HTR-8/SVneo (cell line): ENCODE results near the gene ZCCHC24.

Experiments
- DNase-seq: peaks from one replicate; pipeline ENCODE4 v3.0.0; 2011; ENCODE audit warnings: low spot score, mixed read lengths; ENCODE audit not compliant: insufficient read length
- FAIRE-seq: peaks from 2 replicates; lab custom pipeline; 2011; peaks lifted over from hg19 to GRCh38; lab: Jason Lieb, UNC

ZCCHC24 gene

DNA sequence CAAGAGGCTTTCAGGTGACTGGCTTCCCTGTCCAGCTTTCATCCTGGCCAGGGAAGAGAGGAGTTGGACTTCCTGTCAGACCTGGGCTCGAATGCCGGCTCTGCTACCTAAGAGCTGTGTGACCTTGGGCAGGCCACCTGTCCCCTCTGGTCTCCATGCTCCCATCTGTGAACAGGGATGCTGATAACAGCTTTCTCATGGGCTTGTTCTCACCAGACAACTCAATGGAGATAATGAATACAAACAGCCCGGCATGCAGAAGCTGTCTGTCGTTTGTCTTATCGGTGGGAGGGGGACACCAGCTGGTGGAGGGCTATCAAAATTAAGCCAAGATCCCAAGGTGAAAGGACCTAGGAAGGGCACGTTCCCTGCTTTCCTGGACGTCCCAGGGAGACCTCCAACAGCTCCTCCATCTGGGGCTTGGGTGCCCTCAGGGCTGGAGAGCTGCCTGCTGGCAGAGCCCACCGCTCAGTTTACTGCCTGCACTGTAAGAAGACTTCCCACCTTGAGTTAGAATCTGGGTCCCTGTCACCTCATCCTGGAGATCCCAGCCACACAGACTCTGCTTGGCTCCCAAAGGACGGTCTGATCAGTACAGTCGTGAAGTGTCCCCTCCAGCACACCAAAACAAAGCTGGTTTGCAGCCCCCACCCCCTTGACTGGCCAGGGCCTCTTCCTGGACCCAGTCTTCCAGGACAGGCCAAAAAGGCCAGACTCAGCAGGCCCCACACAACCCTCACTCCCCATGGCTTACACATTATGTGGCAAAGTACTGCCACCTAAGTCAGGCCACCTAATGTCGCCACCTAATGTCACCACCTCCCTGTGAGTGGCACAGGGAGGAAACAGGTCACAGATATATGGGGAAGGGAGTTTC lies 57.2 kb downstream of the ZCCHC24 start:
- FAIRE-seq: no peak
- no peak for DNase-seq

DNA sequence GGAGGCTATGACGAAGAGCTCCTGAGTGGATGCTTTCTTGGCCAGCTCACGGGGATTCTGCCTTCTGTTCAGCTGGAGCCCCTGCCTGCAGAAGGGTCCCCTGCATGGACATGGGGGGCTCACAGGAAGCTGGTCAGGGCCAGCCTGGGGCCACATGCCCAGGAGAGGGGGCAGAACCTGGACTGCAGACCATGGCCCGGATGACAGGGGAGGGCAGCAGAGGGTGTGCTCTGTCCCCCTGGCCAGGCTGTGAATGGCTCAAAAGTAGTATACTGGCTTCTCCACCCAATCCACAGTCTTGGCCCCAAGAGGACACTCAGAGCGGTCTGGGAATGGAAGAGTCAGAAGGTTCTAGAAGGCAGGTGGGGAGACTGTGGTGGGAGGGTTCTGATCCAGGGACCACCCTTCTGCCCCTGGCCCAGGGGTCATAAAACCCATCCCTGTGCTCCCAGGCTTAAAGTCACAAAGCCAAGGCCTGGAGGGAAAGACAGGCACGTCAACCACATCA lies 57.9 kb downstream of the ZCCHC24 start:
- FAIRE-seq (no peak), DNase-seq (no peak)

GRCh38 chr10:79386637-79387465 lies 58.6 kb downstream of the ZCCHC24 start:
- DNase-seq (no peak), FAIRE-seq (no peak)

DNA sequence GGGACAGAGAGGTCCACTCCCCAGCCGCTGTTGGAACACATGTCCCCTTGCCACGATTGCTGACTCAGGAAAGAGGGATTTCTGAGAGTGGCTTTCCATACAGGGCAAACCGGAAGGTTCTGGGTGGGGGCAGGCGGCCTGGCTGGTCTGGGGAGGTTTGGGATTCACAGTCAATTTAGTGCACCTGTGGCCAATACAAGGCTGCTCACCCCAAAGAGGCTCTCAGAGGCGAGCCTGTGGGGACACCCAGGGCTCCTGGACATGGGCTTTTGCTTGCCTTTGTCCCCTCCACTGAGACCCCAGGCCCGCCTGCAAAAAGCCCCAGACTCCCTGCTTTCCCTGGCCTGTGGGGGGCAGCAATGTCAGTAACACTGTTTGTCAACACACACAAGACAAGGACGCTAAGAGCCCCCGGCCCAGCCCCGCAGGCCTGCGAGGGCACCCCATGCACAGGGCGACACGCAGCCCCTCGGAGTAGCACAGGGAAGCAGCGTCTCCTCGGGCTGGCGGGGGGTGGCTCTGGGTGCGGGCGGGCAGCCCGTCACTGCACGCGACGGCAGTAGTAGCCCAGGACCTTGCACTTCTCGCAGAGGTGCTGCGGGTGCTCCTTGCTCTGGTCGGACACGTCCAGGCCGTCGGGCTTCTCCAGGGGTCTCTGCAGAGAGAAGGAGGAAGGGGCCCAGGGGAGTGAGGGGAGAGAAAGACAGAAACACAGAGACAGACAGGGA lies 59.5 kb downstream of the ZCCHC24 start:
- DNase-seq (no peak), FAIRE-seq (no peak)

DNA sequence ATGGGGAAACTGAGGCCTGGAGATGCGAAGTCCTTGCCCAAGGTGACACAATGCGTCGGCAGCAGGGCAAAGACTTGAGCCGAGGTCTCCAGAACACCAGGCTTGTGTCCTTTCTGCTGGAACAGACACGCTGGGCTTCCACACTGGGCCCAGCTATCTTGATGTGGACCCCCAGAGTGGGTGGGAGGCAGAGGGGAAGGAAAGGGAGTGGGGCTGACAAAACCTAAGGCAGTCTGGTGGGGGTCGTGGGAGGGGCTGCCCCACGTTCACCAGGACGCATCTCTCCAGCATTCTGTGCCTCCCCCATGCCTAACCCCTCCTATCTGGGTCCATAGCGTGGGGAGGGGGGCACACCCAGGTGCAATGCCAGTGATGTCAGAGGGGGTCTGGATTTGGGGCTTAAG lies 60.0 kb downstream of the ZCCHC24 start:
- no peak for DNase-seq
- no peak for FAIRE-seq

- DNase-seq (no peak), FAIRE-seq (no peak)
Observed at GRCh38 chr10:79384773-79385391, 60.5 kb downstream of the ZCCHC24 start.

DNA sequence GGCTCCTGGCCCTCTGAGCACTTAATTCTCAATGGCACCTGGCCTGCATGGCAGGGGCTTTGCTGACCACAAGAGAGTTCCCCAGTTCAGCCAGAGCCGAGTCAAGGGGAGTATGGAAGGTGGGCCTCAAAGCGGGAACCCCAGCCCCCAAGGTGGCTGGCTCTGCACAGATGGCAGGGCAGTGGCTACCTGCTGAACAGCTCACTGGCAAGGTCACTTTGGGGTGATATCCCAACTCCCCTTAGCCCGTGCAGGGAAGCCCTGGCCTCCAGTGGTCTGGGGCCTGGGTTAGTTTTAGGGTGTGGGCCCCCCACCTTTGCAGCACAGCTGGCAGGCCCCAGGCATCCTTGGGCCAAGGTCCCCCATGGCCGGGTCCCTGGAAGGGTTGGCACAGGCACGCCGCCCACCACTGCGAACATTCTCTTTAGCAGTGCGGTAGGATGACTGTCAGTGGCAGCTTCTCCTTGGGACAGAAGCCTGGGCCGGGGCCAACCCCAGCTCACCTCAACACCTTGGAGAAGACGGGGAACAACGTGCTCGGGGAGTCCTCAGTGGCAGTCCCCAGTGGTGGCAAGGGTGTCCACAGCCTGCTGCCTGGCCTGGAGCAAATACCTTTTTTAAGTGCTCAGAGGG lies 61.3 kb downstream of the ZCCHC24 start:
- FAIRE-seq (no peak), DNase-seq (no peak)

DNA sequence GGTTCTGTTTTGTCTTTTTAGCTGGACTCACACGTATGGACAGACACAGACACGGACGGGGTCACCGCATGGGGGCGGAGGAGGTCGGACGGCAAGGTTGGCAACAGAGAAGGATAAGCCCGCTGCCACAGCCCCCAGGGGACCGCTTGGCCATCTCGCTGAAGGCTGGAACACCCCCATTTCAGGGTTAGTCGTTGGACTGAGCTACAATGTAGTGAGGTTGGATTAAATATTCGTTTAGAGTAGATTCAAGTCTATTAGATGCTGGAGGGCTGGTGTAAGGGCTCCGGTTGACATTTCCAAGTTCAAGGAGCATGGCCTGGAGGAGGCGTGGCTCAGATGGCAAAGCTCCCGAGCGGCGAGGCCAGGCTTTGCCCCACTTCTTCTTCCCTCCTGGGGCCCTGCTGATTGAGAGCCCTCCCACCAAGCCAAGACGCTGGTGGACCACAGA lies 62.9 kb downstream of the ZCCHC24 start:
- FAIRE-seq: no peak
- no peak for DNase-seq

- FAIRE-seq: peak; percentile 97
- peak; percentile 86 for DNase-seq
Observed at GRCh38 chr10:79381804-79382221, 63.6 kb downstream of the ZCCHC24 start.

DNA sequence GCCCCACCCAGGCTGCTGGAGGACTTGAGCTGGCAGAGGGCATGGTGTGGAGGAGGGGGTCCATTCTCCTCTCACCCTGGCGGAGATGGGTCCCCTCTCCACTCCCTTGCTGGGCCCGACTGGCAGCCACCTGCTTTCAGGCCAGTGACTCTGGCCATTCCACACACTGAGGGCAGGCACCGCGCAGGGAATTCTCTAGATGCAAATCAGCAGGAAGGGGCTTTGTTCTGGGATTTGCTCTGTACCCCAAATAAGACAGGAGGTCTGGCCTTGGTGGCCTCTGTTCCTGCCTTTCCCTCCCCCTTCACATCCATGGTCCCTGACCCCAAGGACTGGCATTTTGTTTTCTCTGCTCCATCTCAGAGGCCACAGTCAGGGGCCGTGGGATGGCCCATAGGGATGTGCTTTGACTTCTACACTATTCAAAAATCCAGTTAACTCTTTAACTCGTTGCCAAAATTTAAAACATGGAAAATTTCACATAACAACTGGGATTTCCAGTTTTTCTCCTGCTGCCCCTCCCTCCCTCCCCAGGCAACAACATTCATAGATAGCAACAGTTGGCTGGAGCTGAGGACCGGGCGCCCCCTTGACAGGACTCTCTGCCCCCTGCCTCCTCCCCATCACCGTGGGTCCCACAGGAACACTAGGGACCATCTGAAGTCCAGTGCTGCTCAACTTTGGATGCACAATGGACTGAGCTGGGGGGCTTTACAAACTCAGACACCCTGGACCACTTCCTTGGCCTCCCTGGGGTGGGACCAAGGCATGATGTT lies 64.3 kb downstream of the ZCCHC24 start:
- FAIRE-seq (no peak), DNase-seq (no peak)

DNA sequence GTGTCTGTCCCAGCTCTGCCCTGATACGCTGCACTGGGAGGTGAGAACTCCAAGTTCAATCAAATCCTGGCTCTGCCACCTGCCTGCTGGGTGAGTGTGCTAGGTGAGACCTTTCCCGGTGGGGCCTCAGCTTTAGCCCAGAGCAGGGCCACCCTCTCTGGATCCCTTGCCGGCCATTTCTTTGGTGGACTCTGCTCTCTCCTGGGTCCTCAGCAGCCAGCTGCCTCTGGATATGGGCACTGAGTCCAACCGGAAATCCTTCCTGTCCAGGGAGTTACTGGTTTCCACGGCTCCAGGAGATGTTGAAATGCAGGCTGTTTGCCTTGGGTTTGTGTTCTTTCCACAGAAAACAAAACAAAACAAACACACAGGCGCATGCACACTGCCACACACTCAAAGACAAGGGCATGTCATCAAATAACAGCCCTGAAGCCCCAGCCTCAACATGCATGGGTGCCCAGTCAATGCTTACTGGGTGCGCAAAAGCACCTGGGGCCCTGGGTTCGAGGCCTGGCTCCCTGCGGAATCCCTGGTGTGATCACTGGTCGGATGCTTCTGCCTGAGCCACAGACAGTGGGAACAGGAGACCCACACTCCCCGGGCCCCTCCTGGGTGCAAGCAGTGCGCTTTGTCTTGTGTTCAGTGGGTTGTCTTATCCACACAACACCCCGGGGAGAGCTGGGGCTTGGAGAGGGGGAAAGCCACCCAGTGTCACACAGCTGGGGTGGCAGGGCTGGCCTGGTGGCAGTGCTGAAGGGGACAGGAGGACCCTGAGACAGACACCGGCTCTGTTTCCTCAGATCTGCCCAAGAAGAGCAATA lies 65.1 kb downstream of the ZCCHC24 start:
- DNase-seq: no peak
- no peak for FAIRE-seq

- FAIRE-seq (no peak), DNase-seq (no peak)
Observed at GRCh38 chr10:79379512-79380124, 65.8 kb downstream of the ZCCHC24 start.

GRCh38 chr10:79378647-79379511 lies 66.5 kb downstream of the ZCCHC24 start:
- DNase-seq (no peak), FAIRE-seq (no peak)

GRCh38 chr10:79378383-79378646 lies 67.1 kb downstream of the ZCCHC24 start:
- DNase-seq (no peak), FAIRE-seq (peak; percentile 96)

GRCh38 chr10:79377557-79378382 lies 67.7 kb downstream of the ZCCHC24 start:
- DNase-seq (no peak), FAIRE-seq (no peak)
